K562 (cell line): ENCODE results near the gene DIS3L2. TPM values are rescaled to one million over a fixed set of nuclear protein-coding genes. Genes with fewer than 3 reads are reported as not detected.

Source experiments
- ATAC-seq: fragments of 200-7000 bp; cut with Tn5 transposase; 3 replicates; pipeline ENCODE4 v1.9.1; 2020; ENCODE audit warnings: moderate library complexity
- BruUV-seq: library from RNA; stranded (reverse); fragments of 400-500 nt; replicated peaks from 2 replicates; lab custom pipeline; 2021; lab: Mats Ljungman, UMichigan
- CTCF ChIA-PET: fragments of 300-600 bp; formaldehyde crosslinking; extraction: SDS; loops from one replicate; lab custom pipeline; 2021; ENCODE audit warnings: low intra/inter-chr PET ratio; lab: Yijun Ruan, JAX
- POLR2A ChIA-PET: fragments of 300-600, 350-650 bp; sonication (Branson Sonifier 250); formaldehyde crosslinking; extraction: SDS; loops from one replicate; lab custom pipeline; 2021; ENCODE audit warnings: antibody characterized with exemption, inconsistent platforms; lab: Yijun Ruan, JAX
- DNase-seq, 4 experiments: peaks; one replicate each; pipeline versions ENCODE4 v3.0.0 to v3.0.0-alpha.2; 2011 to 2018; ENCODE audit warnings: low spot score in 3 of 4, mixed read lengths in 3 of 4; ENCODE audit errors: extremely low read depth in 1 of 4
- FAIRE-seq: peaks from 2 replicates; lab custom pipeline; 2011; peaks lifted over from hg19 to GRCh38; lab: Jason Lieb, UNC
- H2AFZ ChIP-seq: 2 replicates; pipeline ENCODE4 v1.6.0; 2011; ENCODE audit warnings: low read depth, low read length, control low read depth, inconsistent platforms
- H3K27ac ChIP-seq: fragments of 200-600 bp; 3 replicates; pipeline ENCODE4 v1.8.0; 2011; ENCODE audit warnings: low read depth, mild to moderate bottlenecking, control low read depth, inconsistent platforms, low read length, moderate library complexity, mixed read lengths; ENCODE audit errors: extremely low read depth
- H3K27me3 ChIP-seq, 2 experiments: fragments of 300-600 bp in 1 of 2; 2 replicates in 1 of 2; 3 replicates in 1 of 2; pipeline versions ENCODE4 v1.6.0 to v1.8.0; 2011; ENCODE audit warnings: inconsistent platforms in 2 of 2, low read length in 2 of 2, mild to moderate bottlenecking in 1 of 2, mixed read lengths in 1 of 2, moderate library complexity in 1 of 2; ENCODE audit not compliant: control insufficient read depth in 2 of 2, insufficient read depth in 2 of 2
- H3K36me3 ChIP-seq: fragments of 300-600 bp; 3 replicates; pipeline ENCODE4 v1.8.0; 2011; ENCODE audit warnings: mild to moderate bottlenecking, low read length, inconsistent platforms; ENCODE audit not compliant: control insufficient read depth, insufficient read depth
- H3K4me1 ChIP-seq, 2 experiments: fragments of 200-600 bp in 1 of 2; replicated peaks in 1 of 2; 2 replicates in 1 of 2; 3 replicates in 1 of 2; pipeline versions ENCODE4 v1.5.1 to v1.8.0; 2011; ENCODE audit warnings: inconsistent platforms in 2 of 2, low read length in 2 of 2, mild to moderate bottlenecking in 1 of 2, mixed read lengths in 1 of 2, moderate library complexity in 1 of 2; ENCODE audit not compliant: control insufficient read depth in 2 of 2, insufficient read depth in 2 of 2
- H3K4me2 ChIP-seq: 2 replicates; pipeline ENCODE4 v1.6.1; 2011; ENCODE audit warnings: low read length, control low read depth, inconsistent platforms, mixed read lengths; ENCODE audit not compliant: insufficient read depth
- H3K4me3 ChIP-seq: fragments of 200-600 bp; sonication (generic), shearing (Covaris generic); 2 replicates; pipeline ENCODE4 v1.5.1; 2016; ENCODE audit warnings: control low read depth, inconsistent platforms
- H3K79me2 ChIP-seq: fragments of 200-600 bp; 3 replicates; pipeline ENCODE4 v1.8.0; 2011; ENCODE audit warnings: low read length, inconsistent platforms; ENCODE audit not compliant: control insufficient read depth, insufficient read depth
- H3K9ac ChIP-seq, 2 experiments: 2 replicates each; pipeline versions ENCODE4 v1.6.0 to v1.6.1; 2011; ENCODE audit warnings: low read depth in 2 of 2, low read length in 2 of 2, control low read depth in 1 of 2, inconsistent platforms in 1 of 2, mild to moderate bottlenecking in 1 of 2, mixed read lengths in 1 of 2; ENCODE audit not compliant: insufficient read depth in 1 of 2
- H3K9me1 ChIP-seq: one replicate; pipeline ENCODE4 v1.6.0; 2011; ENCODE audit warnings: inconsistent platforms, mild to moderate bottlenecking, low read length, moderate library complexity; ENCODE audit not compliant: control insufficient read depth, insufficient read depth
- H3K9me3 ChIP-seq: replicated peaks from 2 replicates; pipeline ENCODE4 v1.5.1; 2011; ENCODE audit warnings: low read depth, low read length, inconsistent platforms; ENCODE audit not compliant: control insufficient read depth, insufficient read depth
- H4K20me1 ChIP-seq: replicated peaks from 2 replicates; pipeline ENCODE4 v1.6.1; 2011; ENCODE audit warnings: low read length, inconsistent platforms, mixed read lengths; ENCODE audit not compliant: control insufficient read depth, insufficient read depth
- C11orf30 ChIP-seq: fragments of 450-650 bp; IDR thresholded peaks from 2 replicates; pipeline ENCODE4 v1.6.1; 2016; ENCODE audit warnings: low read depth, mild to moderate bottlenecking
- CHD2 ChIP-seq: IDR thresholded peaks from 2 replicates; pipeline ENCODE4 v1.6.1; 2011; ENCODE audit warnings: low read depth, low read length
- MAFG ChIP-seq: fragments of 450-650 bp; conservative IDR thresholded peaks from 2 replicates; pipeline ENCODE4 v1.6.1; 2016; ENCODE audit warnings: missing genetic modification characterization, missing compliant biosample characterization
- MCM3 ChIP-seq: fragments of 450-650 bp; IDR thresholded peaks from 2 replicates; pipeline ENCODE4 v1.6.1; 2016
- TCF3 ChIP-seq: sonication (generic); formaldehyde crosslinking; IDR thresholded peaks from 2 replicates; pipeline ENCODE4 v1.4.0; 2020; ENCODE audit warnings: mild to moderate bottlenecking, missing genetic modification reagents
- TEAD1 ChIP-seq, 2 experiments: fragments of 450-650 bp in 1 of 2; sonication (generic) in 1 of 2; formaldehyde crosslinking; IDR thresholded peaks; 2 replicates each; pipeline versions ENCODE4 v1.4.0 to v1.8.0; 2020 to 2022; ENCODE audit warnings: mild to moderate bottlenecking in 2 of 2, missing genetic modification reagents in 1 of 2
- YY1 ChIP-seq, 3 experiments: IDR thresholded peaks; 2 replicates each; pipeline ENCODE4 v1.6.1; 2011; ENCODE audit warnings: low read length in 2 of 3, mild to moderate bottlenecking in 2 of 3, moderate library complexity in 2 of 3, borderline replicate concordance in 1 of 3, control low read depth in 1 of 3, low read depth in 1 of 3; ENCODE audit not compliant: insufficient read depth in 3 of 3, insufficient replicate concordance in 2 of 3, control insufficient read depth in 1 of 3, insufficient read length in 1 of 3; ENCODE audit errors: extremely low read depth in 1 of 3
- ZFP36 ChIP-seq: fragments of 150-350 bp; IDR thresholded peaks from 2 replicates; pipeline ENCODE4 v1.6.1; 2018; ENCODE audit warnings: low read length, low read depth; ENCODE audit not compliant: partially characterized antibody
- ZNF316 ChIP-seq: fragments of 450-650 bp; IDR thresholded peaks from 2 replicates; pipeline ENCODE4 v1.6.1; 2016
- ZNF778 ChIP-seq: fragments of 450-650 bp; formaldehyde crosslinking; IDR thresholded peaks from 2 replicates; pipeline ENCODE4 v1.4.0; 2020; ENCODE audit warnings: mild to moderate bottlenecking, moderate library complexity
- WGBS: fragments of 100-300 bp; shearing (Covaris generic); methylation state at CpG from one replicate; pipeline ENCODE4 v1.1.6; 2016; ENCODE audit warnings: low coverage, mixed read lengths; ENCODE audit not compliant: insufficient coverage; ENCODE audit errors: missing lambda C conversion rate; 5-methylcytosine and 5-hydroxymethylcytosine counted together
- in situ Hi-C: fragments of 300-500 bp; cut with MboI; formaldehyde crosslinking; loops from 4 replicates; pipeline ENCODE4 v1.15.0; 2018; ENCODE audit warnings: inconsistent platforms, mixed read lengths
- intact Hi-C: fragments of 100-400 bp; cut with micrococcal nuclease; formaldehyde crosslinking; loops from 2 replicates; pipeline ENCODE4 v1.14.2; 2022
- polyA plus RNA-seq, 8 experiments: library from polyadenylated mRNA; depleted of rRNA in 4 of 8; stranded (reverse) in 5 of 8; unstranded in 3 of 8; fragments of >200 nt; fragmentation: Nextera tagmentation in 2 of 8; fragmentation: Illumina TruSeq in 1 of 8; extraction: Ambion mirVana in 2 of 8; extraction: Trizol in 1 of 8; gene quantifications; 2 replicates each; pipeline versions ENCODE4 v1.2.1 to v1.2.3, GENCODE V29; 2011 to 2014; ENCODE audit warnings: inconsistent platforms in 1 of 8, missing spikeins in 1 of 8
- total RNA-seq, 7 experiments: library from RNA; depleted of rRNA in 6 of 7; stranded (reverse); fragments of >200 nt in 6 of 7; fragmentation: Illumina TruSeq in 2 of 7; extraction: Trizol in 2 of 7; gene quantifications; 2 replicates each; pipeline versions ENCODE4 v1.2.1 to v1.2.3, GENCODE V29; 2011 to 2021; ENCODE audit warnings: low replicate concordance in 1 of 7
- TF ChIP-seq, protein P1 (sequence below): fragments of 450-650 bp; conservative IDR thresholded peaks from 2 replicates; pipeline ENCODE4 v1.6.1; 2016; ENCODE audit warnings: missing genetic modification characterization, low read depth, mild to moderate bottlenecking, control low read depth, missing compliant biosample characterization
- TF ChIP-seq, protein P2 (sequence below), 2 experiments: fragments of 250-450 bp in 1 of 2; fragments of 450-650 bp in 1 of 2; sonication (Bioruptor Pico) in 1 of 2; IDR thresholded peaks; 2 replicates each; pipeline versions ENCODE4 v1.6.1 to v1.8.0; 2016 to 2021; ENCODE audit warnings: mild to moderate bottlenecking in 2 of 2, moderate library complexity in 2 of 2, missing compliant biosample characterization in 1 of 2, missing genetic modification characterization in 1 of 2
- TF ChIP-seq, protein P3 (sequence below): conservative IDR thresholded peaks from 2 replicates; pipeline ENCODE4 v1.6.1; 2011; ENCODE audit warnings: low read depth, mild to moderate bottlenecking, low read length; ENCODE audit not compliant: control insufficient read depth
- TF ChIP-seq, protein P4 (sequence below): fragments of 250-450 bp; sonication (Bioruptor Pico); IDR thresholded peaks from 2 replicates; pipeline ENCODE4 v1.8.0; 2021; ENCODE audit warnings: borderline replicate concordance, mild to moderate bottlenecking, moderate library complexity; ENCODE audit not compliant: poor library complexity, severe bottlenecking

The DIS3L2 gene
- total and polyA plus RNA-seq, 9 of the 15 experiments (the other 6 are each of a cell fraction or from before 2014, with no cell fraction given), result 1.5 to 19.2 (median 11.2) TPM

DNA sequence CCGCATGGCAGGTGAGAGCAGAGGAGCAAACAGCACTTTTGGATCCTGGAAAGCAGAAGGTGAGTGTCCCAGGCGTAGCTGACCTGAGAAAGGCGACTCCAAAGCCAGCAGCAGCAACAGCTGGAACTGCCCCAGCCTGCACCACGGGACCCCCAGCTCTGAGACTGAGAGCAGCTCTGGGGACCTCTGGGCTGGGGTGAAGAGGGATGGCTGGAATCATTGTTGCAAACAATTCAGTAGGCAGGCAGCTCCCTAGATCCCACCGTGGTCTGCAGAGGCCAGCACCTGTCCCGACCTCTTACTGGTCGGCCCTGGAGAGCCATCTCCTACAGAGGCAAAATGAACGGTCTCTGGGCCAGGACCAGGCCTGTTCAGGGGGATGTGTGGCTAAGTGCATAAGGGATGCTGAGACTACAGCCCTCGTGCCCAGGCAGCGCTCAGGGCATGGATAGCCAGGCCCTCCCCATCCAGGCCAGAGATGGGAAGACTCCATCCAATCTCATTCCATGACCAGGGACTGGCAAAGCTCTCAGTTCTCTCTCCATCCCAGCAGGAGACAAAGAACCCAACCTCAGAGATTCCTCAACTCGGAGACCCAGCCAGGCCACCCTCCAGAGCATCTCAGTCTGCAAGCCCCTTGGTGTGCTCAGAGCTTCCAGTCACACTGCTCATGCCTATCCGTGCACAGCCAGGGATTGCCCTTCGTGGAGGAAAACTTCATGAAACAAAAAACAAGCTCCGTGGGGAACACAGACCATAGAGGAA lies 378.8 kb downstream of the DIS3L2 start (continued):
- TF ChIP-seq, protein P1, sequence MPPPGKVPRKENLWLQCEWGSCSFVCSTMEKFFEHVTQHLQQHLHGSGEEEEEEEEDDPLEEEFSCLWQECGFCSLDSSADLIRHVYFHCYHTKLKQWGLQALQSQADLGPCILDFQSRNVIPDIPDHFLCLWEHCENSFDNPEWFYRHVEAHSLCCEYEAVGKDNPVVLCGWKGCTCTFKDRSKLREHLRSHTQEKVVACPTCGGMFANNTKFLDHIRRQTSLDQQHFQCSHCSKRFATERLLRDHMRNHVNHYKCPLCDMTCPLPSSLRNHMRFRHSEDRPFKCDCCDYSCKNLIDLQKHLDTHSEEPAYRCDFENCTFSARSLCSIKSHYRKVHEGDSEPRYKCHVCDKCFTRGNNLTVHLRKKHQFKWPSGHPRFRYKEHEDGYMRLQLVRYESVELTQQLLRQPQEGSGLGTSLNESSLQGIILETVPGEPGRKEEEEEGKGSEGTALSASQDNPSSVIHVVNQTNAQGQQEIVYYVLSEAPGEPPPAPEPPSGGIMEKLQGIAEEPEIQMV, result no peak
- no peak for TF ChIP-seq TEAD1 (CRISPR knock-in tag; IDR thresholded peaks at IDR 0.05)

DNA sequence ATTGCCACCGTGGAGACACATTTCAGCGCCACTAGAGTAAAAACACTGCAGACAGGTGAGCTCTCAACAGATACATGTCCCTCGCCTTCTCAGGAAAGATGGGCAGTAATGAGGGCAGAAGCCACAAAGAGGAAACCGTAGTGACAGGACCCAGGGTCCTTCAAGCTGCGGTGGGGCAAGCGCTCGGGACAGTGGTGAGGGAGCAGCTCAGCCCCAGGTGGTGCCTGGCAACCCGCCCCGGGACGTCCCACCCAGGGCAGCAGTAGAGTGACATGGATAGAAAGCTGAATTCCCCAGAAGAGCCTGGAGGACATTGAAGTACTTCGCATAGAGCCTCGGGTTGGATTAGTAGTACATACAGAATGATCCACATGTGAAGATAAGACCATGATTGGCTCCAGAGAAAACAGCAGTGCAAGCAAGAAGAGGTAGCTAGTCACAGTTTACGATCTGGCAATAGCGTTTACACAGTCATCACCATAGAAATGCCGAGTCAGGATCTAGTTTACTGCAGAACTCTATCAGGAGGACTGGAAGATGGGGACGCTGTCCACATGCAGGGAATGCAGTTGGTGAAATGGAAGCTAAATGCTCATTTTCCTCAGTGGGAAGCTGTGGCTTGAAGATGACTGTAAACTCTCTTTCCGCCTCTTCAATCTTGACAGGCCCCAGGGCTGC lies 379.7 kb downstream of the DIS3L2 start:
- FAIRE-seq, result no peak
- in situ Hi-C loops, result no loop called here
- BruUV-seq, result no TSS peak
- TF ChIP-seq YY1 (IDR thresholded peaks at IDR 0.05; ENCODE audit: borderline replicate concordance in 1 of 3, control insufficient read depth in 1 of 3, extremely low read depth in 1 of 3, insufficient read depth in 3 of 3, insufficient read length in 1 of 3, insufficient replicate concordance in 2 of 3, low read depth in 1 of 3, low read length in 2 of 3) (no peak), TCF3 (CRISPR knock-in tag) (no peak), ZNF316 (peak; percentile 77), MAFG (tag) (peak; percentile 64), MCM3 (no peak), ZFP36 (no peak), C11orf30 (peak; percentile 48), CHD2 (no peak), ZNF778 (CRISPR knock-in tag) (no peak)
- TF ChIP-seq, protein P2, sequence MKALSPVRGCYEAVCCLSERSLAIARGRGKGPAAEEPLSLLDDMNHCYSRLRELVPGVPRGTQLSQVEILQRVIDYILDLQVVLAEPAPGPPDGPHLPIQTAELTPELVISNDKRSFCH (CRISPR knock-in tag; IDR thresholded peaks at IDR 0.05), result no peak
- TF ChIP-seq, protein P2 (tag; IDR thresholded peaks at IDR 0.05), result no peak
- TF ChIP-seq, protein P3, sequence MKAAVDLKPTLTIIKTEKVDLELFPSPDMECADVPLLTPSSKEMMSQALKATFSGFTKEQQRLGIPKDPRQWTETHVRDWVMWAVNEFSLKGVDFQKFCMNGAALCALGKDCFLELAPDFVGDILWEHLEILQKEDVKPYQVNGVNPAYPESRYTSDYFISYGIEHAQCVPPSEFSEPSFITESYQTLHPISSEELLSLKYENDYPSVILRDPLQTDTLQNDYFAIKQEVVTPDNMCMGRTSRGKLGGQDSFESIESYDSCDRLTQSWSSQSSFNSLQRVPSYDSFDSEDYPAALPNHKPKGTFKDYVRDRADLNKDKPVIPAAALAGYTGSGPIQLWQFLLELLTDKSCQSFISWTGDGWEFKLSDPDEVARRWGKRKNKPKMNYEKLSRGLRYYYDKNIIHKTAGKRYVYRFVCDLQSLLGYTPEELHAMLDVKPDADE, result no peak
- TF ChIP-seq, protein P4, sequence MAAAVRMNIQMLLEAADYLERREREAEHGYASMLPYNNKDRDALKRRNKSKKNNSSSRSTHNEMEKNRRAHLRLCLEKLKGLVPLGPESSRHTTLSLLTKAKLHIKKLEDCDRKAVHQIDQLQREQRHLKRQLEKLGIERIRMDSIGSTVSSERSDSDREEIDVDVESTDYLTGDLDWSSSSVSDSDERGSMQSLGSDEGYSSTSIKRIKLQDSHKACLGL (CRISPR knock-in tag), result no peak

More for the DNA sequence above, 379.7 kb downstream of the DIS3L2 start:
- Histone ChIP-seq H3K36me3 (no peaks in the 10 kb centered on the region), H3K4me3 (no peak overlapping the region), H3K79me2 (no peaks in the 10 kb centered on the region), H3K9ac (no peak overlapping the region), H3K4me2 (no peak overlapping the region), H3K9me3 (no peaks in the 10 kb centered on the region), H3K4me1 (no peaks in the 10 kb centered on the region), H4K20me1 (0 out of 2 replicates have a peak, but pooled peaks cover 3% of the 10 kb centered on the region), H3K27me3 (peaks cover 5 to 9% of the 10 kb centered on the region in 2 experiments; a peak in 4 of 5 replicates), H3K9me1 (no peaks in the 10 kb centered on the region), H2AFZ (no peak overlapping the region), H3K27ac (no peak overlapping the region)
- DNase-seq, result no peak
- 40% methylated on average over 13 of the region's 17 CpGs for WGBS
- CTCF ChIA-PET, result no interaction called here
- POLR2A ChIA-PET, result interaction anchor here (0.6 to 0.7 kb wide), 3 partner anchors 75 to 104 kb away, joined by 3 to 4 read pairs (median 3); no protein-coding TSS in a partner anchor
- ATAC-seq, result no peak
- intact Hi-C loops, result no loop called here
